ENCODE data around the gene GMDS.
"Not testable (repeated sequence)": the region's sequence is repeated elsewhere in the genome, so short reads cannot be mapped to it uniquely, and the experiment has no call there.

Gene GMDS

DNA sequence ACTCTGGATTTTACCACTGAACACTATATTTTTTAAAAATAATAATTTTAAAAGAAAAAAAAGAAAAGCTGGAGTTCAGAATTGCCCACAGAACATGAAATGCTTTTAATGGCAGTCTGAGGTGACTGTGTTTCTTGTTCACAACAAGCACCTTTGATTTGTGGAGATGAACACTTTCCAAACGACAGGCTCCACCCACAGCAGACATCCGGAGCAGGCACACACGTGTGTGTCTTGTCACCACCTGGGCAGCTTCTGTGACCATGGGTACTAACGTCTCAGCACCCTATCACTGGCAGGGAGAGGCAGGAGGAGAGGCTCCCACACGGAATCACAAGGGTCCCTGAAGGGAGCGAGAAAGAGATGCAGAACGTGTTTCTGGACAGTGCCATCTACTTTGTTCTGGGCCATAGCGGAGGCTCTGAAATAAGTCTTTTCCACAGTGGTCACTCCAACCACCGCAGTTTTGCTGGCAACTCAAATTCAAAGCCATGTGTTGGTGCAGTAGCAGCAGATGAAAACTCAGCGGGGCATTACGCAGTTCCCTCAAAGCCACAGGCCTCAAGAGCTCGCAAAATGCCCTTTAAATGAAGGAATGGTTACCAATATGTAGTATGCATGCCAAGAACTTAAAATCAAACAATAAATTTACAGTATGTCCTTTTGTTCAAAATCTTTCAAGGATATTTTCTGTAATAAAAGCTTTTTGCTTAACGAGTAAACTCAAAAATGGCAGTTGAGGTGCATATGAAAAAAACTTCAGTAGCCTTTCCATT lies 393.5 kb downstream of the GMDS start:
- no peak for DNase-seq

DNA sequence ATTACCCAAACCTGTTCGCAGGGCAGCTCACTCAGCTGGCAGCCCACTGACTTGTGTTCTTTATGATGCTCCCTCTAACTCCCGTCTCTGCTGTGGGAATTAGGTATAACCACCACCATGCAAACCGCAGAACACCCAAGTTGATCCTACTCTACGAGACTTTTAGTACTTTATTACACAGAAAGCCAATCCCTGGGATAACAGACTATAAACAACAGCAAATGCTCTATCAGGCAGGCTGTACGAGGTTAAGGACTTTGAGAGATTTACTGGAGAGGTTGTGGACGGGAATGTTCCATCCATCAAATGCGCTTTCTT lies 394.6 kb downstream of the GMDS start:
- no peak for DNase-seq

DNA sequence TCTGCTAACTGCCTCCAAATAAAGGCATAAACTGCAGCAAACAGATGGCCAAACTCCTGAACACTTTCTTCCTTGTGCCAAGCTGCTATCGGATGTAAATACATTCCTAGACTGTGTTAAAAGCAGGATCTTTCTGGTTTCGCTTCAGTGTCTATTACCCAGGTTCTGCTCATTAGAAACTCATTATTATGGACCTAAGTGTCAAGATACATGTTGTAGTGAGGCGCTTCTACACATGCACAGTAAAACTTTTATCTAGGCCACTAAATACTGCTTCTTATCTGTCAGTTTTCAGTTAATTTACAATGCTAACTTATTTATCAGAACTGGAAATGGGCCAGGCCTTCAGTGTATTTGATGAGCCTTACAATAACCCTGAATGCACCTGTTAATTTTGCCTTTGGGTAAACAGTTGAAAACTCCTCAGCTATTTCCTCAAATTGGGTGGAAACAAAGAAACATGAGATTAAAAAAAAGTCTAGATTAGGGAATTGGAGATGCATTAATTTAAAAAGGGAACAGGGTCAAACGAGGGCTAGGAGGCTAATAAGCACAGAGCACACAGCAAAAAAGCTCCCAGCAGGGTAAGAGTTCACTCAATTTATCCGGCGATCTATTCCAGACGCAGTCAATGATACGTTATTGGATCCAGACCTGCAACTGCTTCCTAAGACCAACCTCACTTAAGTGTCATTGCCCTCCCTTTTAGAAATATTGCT lies 395.1 kb downstream of the GMDS start:
- no peak for DNase-seq

DNA sequence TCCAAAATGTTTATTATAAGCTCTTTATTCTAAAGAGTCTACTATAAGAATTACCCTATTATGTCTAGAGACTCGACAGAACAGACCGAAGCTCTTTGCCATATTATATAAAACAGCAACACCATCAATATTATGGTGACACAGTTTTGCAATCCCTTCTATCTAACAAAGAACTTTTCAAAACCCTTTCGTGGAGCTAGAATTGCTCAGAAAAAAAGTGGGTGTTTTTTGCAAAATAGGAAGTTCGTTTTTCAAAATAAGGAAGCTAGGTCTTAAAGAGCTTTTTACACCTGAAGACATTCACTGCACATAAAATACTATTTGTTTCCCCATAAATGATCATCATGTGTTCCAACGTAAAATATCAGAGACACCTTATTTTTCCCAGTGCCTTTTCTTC lies 395.7 kb downstream of the GMDS start:
- DNase-seq: no peak

DNA sequence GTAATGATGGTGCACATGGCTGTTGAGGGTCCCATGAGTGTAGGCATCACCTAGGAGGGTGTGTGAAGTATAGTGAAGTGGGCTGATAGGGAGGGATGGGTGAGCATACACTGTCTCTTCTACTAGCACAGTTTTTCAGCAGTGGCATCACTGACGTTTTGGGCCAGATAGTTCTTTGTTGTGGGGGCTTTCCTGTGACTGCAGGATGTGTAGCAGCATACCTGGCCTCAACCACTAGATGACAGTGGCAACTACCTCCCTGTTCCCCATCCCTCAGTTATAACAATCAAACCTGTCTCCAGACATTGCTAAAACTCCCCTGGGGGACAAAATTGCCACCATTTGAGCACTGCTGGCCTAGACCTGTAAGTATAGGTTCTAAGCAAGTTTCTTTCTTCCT lies 396.7 kb downstream of the GMDS start:
- DNase-seq: no peak

DNA sequence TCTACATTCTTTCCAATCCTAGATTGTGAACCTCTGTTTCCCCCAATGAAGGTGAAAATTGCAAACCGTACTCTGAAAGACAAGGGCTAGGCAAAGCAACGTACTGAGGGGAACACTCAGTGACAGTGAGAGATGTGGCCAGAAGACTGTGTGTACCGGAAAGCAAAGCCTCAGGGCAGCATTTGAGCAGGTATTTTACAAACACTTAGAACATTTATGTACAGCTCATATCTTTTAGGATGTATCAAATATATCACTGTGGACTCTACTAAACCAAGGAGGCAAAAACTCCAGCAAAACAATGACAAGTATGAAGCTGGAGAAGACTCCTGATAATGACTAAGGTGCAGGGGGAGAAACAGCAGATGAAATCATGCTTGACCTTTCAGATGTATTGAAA lies 398.8 kb downstream of the GMDS start:
- no peak for DNase-seq

DNA sequence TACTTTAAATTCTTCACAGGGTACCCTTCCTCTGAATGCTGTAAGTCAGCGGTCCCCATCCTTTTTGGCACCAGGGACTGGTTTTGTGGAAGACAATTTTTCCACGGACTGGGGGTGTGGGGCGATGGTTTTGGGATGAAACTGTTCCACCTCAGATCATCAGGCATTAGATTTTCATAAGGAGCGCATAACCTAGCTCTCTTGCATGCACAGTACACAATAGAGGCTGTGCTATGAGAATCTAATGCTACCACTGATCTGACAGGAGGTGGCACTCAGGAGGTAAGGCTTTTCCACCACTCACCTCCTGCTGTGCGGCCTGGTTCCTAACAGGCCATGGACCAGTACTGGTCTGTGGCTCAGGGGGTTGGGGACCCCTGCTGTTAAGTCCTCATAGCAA lies 399.9 kb downstream of the GMDS start:
- DNase-seq: not testable (repeated sequence)

DNA sequence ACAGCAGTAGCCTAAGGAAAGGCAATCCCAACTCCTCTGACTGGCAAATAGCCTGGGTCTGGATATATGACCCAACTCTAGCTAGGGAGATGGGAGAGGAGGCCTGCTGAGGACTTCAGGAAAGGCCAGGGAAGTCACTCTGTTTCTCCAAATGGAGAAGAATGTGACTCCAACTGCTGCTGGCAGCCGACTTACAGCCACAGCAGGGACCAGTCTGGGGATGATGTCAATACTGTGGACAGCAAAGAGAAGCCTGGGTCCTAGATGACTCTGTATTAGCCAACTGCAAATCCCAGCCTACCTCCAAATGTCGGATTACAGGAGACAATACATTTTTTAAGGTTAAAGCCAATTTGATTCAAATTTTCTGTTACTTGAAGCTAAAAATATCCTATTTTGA lies 403.1 kb downstream of the GMDS start:
- DNase-seq: no peak

DNA sequence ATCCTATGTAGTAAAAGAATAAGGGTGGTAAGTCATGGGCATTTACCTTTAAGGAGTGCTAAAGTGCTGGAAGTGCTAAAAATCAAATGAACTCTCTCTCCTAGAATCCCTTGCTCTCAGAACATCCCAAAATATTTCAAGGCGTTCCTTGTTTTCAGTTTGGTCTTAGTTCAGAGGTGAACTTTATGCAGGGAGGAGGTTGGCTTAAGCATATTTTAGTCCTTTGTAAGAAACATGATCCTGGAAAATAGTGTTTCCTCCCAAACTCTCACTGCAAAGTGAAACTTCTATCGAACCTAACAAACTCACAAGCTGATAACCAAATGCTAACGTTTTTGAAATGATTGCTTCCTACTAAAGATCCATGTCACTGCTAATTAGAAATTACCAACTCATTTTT lies 404.3 kb downstream of the GMDS start:
- no peak for DNase-seq

DNA sequence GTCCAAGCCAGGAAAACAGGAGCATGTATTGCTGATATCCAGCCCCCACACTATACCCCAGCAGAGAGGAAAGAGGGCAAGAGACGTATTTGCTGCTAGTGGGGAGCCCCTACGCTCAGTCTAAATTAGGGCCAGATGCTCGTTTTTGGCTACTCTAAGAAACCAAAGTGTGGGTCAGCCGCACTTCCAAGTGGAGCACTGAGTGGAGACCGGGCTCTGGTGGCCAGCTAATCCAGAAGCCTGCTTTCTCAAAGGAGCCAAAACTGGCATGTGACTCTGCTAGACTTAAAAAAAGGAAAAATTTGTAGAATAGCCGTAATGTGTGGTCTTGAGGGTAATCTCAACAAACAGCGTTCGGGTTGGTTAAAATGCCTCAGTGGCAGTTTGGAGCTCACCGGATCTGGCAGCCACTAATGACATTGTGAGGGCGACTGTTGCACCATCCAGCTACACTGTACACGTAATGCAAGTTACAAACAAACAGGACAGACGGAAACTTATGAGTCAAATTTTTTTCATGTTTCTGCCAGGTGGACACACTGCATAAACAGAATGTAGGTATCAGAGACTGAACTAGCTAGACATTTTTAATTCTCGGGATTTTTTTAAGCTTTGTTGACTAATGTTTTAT lies 404.8 kb downstream of the GMDS start:
- DNase-seq: no peak

DNA sequence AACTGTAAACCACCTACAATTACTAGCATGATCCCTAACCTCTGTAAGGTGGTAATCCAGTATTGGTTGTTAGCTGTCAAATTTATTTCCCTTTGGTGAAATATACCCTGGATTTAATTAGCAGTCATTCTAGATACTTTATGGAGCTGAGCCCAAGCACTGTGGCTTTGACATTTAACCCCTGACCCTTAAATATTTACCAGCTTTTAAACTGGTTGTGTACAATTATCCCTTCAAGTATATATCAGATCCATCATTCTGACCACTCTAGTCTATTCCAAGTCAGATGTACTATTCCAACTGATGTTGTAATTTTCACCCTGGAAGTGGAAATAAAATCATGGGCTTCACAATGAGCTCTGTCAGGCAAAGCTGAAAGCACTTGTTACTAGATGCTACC lies 406.0 kb downstream of the GMDS start:
- no peak for DNase-seq

DNA sequence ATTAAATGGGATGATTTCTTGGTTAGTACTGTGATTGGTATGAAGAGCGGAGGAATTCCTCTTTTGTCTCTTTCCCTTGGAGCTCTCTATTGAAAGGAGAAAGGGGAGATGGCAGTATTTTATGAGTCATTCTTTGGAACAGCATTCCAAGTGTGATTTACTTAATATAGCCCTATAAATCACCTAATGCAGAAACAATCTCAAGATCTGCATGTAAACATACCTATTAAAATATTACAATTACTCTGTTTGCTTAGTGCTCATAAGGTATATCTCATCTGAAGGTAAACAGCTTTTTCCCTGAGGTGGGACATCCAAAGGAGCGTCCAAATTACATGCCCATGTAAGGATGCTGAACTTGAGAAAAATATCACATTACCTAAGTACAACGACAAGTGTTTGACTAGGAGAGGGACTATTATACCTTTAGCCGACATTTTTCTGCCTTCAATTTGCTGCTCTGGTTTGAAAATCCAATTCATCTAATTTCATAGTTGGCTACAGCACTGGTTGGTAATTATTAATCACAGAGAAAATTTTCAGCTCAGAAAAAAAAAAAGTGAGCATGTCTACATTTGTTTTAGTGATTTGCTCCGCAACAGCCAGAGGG lies 406.7 kb downstream of the GMDS start:
- DNase-seq: no peak

DNA sequence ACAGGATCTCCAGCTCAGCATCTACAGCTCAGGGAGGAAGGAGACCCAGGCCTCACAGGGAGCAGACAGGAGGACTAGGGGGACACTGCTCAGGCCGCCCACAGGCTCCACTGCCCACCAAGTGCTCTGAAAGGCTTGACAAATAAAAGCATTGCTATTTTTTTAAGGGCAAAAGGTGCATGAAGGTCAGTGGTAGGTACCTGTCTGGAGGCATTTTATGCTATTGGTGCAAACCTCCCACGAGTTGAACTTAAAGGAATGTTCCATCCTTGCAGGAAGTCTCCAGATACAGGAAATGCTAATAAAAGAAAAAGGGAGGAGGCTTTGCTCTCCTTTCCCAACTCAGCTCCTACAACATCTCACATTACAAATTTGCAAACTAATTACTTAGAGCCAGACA lies 407.6 kb downstream of the GMDS start:
- DNase-seq: no peak

DNA sequence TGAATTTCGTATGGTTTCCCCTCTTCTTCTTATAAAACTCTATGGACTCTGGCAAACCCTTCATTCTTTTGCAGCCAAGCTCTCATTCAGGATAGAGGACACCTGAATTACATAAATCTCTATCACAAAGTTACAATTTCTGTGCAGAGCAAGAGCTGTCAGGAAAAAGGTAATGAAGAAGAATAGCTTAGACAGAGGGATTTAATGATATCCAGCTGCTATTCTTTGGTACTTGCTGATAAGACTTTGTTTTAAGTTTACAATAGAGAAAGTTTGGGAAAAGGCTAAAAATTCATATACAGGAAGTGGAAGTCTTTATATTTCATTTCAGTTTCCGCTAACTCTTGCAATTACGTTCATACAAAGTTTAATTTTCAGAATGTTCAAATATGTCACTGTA lies 408.7 kb downstream of the GMDS start:
- no peak for DNase-seq

DNA sequence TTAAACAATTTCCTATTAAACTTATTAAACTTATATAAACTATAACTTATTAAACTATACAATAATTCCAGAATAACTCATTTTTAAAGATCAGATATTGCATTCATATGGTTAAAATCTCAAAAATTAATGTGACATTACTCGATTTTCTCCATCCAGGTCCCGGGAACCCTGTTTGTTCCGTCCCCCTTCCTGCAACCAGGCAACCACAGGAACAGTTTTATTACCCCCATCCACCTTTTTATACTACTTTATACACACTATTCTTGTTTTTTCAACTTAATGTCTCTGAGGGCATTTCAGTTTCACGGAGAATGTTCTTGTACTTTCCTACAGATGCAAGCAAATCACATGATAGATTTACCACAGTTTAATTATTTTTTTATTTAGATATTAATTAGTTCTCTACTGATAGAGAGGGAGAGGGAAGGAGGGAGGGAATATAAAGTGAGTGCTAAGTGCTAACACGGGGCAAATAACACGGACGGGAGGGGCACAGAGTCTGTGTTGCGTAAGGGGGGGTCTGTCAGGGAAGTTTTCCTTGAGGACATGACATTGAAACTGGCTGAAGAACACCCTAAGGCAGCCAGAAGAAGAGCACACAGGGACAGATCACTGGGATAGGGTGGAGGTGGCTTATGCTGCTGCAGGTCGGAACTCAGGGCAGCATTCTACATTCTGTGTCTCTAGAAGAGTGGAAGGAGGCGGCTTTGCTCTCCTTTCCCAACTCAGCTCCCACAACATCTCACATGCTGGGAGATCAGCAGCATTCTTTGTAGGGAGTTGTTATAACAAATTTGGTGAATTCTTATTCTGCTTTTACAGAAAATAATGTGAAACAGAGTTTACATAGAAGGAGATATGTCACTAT lies 410.5 kb downstream of the GMDS start:
- DNase-seq: no peak

DNA sequence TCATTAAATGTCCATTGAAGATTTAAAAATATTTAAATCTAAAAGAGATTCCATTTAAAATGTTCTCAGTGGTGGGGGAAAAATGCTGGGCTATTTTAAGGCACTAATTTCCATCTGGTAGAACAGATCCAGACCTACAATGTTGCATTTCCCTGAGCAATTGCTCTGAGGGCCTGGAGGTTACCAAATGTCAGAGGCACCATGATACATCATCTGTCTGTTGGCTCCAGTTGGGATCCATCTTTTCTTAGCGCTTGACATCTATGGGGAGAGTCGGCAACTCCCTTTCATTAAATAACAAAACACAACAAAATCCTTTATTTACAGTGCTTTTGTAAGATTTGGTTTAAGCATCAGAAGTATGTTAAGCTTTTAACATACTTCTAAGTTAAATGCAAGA lies 411.2 kb downstream of the GMDS start:
- no peak for DNase-seq

DNA sequence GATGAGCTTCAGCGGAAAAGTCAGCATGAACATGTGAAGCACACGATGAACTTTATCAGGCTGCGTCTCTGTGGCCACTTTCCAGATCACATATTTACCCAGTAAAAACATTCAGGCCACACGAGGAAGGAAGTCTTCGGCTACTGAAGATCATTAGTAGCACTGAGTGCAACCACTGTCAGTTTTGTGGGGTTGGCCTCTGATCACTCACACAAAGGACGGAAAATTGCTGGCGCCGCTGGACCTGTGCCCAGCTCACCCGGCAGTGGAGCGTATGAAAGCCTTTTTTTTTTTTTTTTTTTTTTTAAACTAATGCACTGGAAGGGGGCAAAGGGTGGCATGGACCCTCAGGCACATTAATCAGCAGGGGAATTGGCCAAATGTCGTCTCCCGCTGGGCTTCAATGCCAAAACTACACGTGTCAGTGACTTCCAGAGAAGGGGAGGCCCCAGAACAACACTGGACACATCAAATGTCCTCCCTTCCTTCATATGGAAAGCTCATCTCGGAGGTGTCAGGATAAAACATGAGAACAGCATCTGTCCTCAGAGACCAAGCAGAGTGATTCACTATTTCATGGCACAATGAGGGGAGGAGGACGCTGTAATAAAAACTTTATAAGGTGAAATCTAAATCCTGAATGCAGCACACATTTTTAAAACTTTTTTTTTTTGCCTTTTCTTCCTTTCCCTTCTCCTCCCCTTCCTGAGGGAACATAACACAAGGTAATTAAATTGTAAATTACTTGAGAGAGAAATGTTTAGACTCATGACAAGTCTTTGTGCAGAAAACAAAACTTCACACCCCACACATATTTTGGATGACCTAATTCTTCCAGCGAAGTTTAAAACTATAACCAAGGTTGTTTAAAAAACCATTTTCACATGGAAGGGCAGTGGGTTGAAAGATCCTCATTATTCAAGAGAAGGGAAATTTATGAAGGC lies 412.3 kb downstream of the GMDS start:
- no peak for DNase-seq

DNA sequence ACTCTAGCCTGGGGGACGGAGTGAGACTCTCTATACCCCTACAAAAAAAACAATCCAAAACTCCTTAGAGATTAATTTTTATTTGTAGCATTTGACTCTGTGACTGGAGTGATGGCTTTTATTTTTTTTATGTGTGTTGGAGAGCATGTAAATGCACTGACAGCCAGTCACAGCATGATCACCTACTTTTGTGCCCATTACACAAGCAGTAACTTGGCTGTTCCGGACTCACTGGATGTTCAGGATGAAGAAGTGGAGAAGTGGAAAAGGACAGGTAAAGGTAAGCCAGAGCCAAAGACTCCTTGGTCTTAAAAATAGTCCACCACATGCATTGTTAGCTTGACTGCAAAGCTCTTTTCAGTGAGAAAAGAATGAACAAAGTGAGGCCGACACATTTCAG lies 413.0 kb downstream of the GMDS start:
- no peak for DNase-seq

DNA sequence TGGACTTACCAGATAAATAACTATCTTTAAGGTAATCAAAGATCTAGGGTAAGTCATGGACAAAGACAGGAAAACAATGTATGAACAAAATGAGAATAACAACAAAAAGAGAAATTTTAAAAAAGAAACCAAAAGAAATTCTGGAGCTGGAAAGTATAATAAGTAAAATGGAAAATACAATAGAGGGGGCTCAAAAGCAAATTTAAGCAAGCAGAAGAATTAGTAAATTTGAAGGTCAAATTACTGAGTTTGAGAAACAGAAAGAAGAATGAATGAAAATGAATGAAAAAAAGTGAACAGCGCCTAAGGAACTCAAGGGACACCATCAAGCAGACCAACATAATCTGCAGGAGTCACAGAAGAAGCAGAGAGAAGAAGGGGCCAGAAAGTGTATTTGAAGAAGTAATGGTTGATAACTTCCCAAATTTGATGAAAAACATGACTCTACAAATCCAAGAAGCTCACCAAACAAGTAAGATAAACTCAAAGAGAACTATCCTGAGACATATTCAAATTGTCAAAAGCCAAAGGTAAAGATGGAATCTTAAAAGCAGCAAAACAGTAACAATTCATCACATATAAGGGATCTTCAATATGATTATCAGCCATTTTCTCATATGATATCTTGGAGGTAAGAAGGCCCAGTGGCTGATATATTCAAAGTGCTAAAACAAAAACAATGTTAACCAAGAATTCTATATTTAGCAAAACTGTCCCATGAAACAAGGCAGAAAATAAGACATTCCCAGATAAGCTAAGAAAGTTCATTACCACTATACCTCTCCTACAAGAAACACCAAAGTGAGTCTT lies 417.2 kb downstream of the GMDS start:
- DNase-seq: no peak

DNA sequence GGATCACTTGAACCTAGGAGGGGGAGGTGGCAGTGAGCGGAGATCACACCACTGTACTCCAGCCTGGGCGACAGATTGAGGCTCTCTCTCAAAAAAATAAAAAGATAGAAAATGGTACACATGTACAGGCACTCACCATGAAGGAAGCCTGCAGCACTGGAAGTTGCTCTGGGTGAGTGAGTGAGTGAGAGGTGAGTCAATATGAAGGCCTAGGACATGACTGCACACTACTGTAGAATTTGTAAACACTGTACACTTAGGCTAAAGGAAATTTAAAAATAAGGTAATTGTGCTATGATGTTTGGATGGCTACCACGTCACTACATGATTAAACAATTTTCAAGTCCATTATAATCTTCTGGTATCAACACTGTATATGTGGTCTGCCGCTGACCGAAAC lies 419.5 kb downstream of the GMDS start:
- no peak for DNase-seq

DNA sequence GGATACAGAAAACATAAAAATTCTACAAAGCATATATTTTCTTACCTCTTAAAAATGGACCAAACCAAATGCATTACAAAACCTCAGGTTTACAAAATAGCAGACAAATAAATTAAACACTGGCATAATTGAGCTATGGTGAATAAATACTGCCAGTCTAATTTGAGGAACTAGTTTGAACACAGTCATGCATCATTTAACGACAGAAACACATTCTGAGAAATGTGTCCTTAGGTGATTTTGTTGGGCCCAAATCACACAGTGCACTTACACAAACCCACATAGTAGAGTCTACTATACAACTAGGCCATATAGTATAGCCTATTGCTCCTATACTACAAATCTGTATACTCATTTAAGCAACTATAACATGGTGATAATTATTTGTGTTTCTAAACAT lies 420.1 kb downstream of the GMDS start:
- no peak for DNase-seq
